Activated CD8-positive, alpha-beta T cell treated with anti-CD3 and anti-CD28 coated beads for 36 hours (primary cell): ENCODE measurements around the gene PPP4C. TPM values are rescaled to one million over a fixed set of nuclear protein-coding genes. Genes with fewer than 3 reads are reported as not detected.
"Not testable (repeated sequence)": the region's sequence is repeated elsewhere in the genome, so short reads cannot be mapped to it uniquely, and the experiment has no call there.

Experiments
- ATAC-seq: fragments of 200-7000 bp; cut with Tn5 transposase; one replicate; pipeline ENCODE4 v1.10.0; 2021; ENCODE audit warnings: mild to moderate bottlenecking, moderate library complexity
- CTCF ChIA-PET: fragments of 350-600 bp; sonication (Branson Sonifier 250); formaldehyde crosslinking; loops from one replicate; lab custom pipeline; 2021; ENCODE audit warnings: antibody characterized with exemption; lab: Charles Lee
- POLR2A ChIA-PET: fragments of 350-600 bp; sonication (Branson Sonifier 250); formaldehyde crosslinking; loops from one replicate; lab custom pipeline; 2021; ENCODE audit warnings: antibody characterized with exemption; lab: Charles Lee
- DNase-seq: peaks from one replicate; pipeline ENCODE4 v3.0.0-alpha.2; 2020
- H3K27ac Mint-ChIP-seq: one replicate; pipeline ENCODE4 v1.8.0; 2021; ENCODE audit warnings: mild to moderate bottlenecking, mixed read lengths
- H3K27me3 Mint-ChIP-seq: one replicate; pipeline ENCODE4 v1.8.0; 2021; ENCODE audit warnings: mixed read lengths
- H3K36me3 Mint-ChIP-seq: one replicate; pipeline ENCODE4 v1.8.0; 2021; ENCODE audit warnings: low read depth, mixed read lengths
- H3K4me1 Mint-ChIP-seq: one replicate; pipeline ENCODE4 v1.8.0; 2021; ENCODE audit warnings: low read depth, mixed read lengths
- H3K4me3 Mint-ChIP-seq: one replicate; pipeline ENCODE4 v1.8.0; 2021; ENCODE audit warnings: mild to moderate bottlenecking, moderate library complexity, mixed read lengths
- H3K9me3 Mint-ChIP-seq: one replicate; pipeline ENCODE4 v1.8.0; 2021; ENCODE audit warnings: mixed read lengths
- intact Hi-C: fragments of 100-400 bp; cut with micrococcal nuclease; formaldehyde crosslinking; loops from one replicate; pipeline ENCODE4 v1.10.0; 2022
- total RNA-seq, 2 experiments: library from RNA; stranded (reverse); gene quantifications; one replicate each; pipeline ENCODE4 v1.2.3, GENCODE V29; 2021
- TF ChIP-seq, protein P1 (sequence below): fragments of 200-600 bp; IDR thresholded peaks from one replicate; pipeline ENCODE4 v1.8.0; 2022; ENCODE audit warnings: antibody characterized with exemption, mild to moderate bottlenecking

The PPP4C gene
- total RNA-seq, 2 experiments from 2014 or later = 116 to 121 TPM

DNA sequence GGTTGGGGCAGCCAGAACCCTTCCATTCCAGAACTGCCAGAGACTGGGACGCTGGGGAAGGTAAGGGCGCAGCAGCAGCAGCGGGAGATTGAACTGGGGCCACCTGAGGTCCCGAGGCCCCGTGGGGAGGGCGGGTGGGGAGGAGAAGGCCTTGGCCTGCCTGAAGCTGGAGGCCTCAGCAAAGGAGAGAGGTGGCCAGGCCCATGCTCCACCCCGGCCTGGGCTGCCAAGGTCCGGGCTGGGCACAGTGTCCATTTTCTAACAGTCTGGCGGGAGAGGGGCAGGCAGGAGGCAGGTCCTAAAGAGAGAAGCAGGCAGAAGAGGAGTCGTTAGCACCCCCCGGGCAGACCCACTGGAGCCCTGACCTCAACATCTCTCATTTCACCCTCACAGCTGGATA is 38.6 kb downstream of the PPP4C start:
- ChIA-PET POLR2A (no interaction called here), CTCF (interaction anchor here (2.8 to 5.7 kb wide), 2 partner anchors 11 to 22 kb away, joined by 21 to 36 read pairs; partner anchors contain the start of gene TBX6)
- ATAC-seq (no peak), DNase-seq (no peak)
- H3K4me3 Mint-ChIP-seq = no peak overlapping the region
- peaks cover 7% of the 10 kb centered on the region for H3K4me1 Mint-ChIP-seq
- H3K27me3 Mint-ChIP-seq = no peaks in the 10 kb centered on the region
- intact Hi-C loops = no loop called here
- peaks cover 12% of the 10 kb centered on the region for H3K36me3 Mint-ChIP-seq
- H3K27ac Mint-ChIP-seq = no peak overlapping the region
- TF ChIP-seq, protein P1, sequence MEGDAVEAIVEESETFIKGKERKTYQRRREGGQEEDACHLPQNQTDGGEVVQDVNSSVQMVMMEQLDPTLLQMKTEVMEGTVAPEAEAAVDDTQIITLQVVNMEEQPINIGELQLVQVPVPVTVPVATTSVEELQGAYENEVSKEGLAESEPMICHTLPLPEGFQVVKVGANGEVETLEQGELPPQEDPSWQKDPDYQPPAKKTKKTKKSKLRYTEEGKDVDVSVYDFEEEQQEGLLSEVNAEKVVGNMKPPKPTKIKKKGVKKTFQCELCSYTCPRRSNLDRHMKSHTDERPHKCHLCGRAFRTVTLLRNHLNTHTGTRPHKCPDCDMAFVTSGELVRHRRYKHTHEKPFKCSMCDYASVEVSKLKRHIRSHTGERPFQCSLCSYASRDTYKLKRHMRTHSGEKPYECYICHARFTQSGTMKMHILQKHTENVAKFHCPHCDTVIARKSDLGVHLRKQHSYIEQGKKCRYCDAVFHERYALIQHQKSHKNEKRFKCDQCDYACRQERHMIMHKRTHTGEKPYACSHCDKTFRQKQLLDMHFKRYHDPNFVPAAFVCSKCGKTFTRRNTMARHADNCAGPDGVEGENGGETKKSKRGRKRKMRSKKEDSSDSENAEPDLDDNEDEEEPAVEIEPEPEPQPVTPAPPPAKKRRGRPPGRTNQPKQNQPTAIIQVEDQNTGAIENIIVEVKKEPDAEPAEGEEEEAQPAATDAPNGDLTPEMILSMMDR = no peak
- no peaks in the 10 kb centered on the region for H3K9me3 Mint-ChIP-seq

DNA sequence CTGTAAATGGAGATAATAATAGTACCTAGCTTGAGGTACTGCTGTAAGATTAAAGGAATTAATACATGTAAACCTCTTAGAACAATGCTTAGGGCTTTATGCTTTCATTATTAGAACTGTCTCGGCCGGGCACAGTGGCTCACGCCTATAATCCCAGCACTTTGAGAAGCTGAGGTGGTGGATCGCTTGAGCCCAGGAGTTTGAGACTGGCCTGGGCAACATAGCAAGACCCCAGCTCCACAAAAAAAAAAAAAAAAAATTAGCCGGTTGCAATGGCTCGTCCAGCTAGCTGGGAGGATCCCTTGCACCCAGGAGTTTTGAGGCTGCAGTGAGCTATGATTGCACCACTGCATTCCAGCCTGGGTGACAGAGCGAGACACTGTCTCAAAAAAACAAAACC is 39.0 kb downstream of the PPP4C start:
- intact Hi-C loops, H3K27ac Mint-ChIP-seq, H3K27me3 Mint-ChIP-seq, POLR2A ChIA-PET, ATAC-seq, DNase-seq, H3K4me1 Mint-ChIP-seq, H3K9me3 Mint-ChIP-seq, H3K4me3 Mint-ChIP-seq: not testable (repeated sequence)
- CTCF ChIA-PET = interaction anchor here (5.7 kb wide), 1 partner anchor 23 kb away, joined by 36 read pairs; the partner anchor contains the start of gene TBX6
- H3K36me3 Mint-ChIP-seq = peaks cover 13% of the 10 kb centered on the region

DNA sequence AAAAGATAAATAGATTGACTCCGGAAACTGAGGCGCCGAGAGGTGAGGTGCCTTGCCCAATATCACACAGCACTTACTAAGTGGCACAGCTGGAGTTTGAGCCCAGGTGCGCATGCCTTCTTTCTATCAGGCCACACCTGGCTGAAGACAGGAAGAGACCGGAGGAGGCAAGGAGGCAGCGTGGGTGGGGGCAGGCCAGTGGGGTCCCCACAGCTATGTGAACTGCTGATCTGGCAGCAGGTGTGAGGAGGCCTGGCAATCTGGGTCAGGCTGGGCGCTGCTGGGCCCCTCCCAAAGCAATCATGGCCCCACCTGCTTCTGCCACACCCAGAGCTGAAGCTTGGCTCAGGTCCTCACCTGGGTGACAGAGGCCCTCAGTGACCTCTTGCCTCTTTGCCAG is 39.4 kb downstream of the PPP4C start:
- ChIA-PET CTCF (no interaction called here), POLR2A (interaction anchor here (0.9 kb wide), 1 partner anchor 71 kb away, joined by 4 read pairs; no protein-coding TSS in a partner anchor)
- intact Hi-C loops = no loop called here
- H3K27me3 Mint-ChIP-seq = no peaks in the 10 kb centered on the region
- no peaks in the 10 kb centered on the region for H3K9me3 Mint-ChIP-seq
- H3K4me1 Mint-ChIP-seq = peaks cover 12% of the 10 kb centered on the region
- H3K36me3 Mint-ChIP-seq = peaks cover 13% of the 10 kb centered on the region
- no peak overlapping the region for H3K27ac Mint-ChIP-seq
- ATAC-seq = peak; percentile 50
- peak; percentile 45 for DNase-seq
- TF ChIP-seq, protein P1 = no peak
- no peak overlapping the region for H3K4me3 Mint-ChIP-seq

DNA sequence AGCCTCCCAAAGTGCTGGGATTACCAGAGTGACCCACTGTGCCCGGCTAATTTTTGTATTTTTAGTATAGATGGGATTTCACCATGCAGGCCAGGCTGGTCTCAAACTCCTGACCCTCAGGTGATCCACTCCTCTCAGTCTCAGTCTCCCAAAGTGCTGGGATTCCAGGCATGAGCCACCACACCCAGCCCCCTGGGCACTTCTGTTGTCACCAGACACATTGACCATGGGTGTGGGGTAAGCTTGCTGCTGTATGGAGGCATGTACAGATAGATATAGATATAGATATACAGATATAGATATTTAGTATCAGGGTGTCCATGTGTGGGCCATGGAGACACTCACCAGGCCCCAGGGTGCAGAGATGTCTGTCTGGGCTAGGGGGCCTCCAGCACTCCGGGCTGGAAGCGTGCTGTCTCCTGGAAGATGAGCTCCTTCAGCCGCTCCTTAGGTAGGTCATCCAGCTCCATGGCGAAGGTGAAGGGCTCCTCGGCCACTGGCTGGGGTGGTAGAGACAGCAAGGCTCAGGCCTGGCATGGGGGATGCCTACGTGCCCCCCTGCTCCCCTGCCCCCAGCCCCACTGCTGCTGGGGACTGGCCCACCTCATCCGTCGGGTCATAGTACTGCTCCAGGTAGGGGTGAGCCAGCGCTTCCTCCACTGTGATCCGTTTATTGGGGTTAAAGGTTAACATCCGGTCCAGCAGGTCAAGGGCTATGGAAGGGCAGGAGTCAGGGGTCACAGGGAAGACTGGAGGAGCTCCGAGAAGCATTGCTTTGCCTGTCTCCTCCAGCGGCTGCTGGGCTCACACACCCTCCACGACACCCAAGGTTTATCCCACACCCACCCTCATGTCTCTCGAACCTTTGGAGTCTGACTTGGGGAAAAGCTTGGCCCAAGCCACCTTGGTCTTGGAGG is 40.8 kb downstream of the PPP4C start:
- H3K27me3 Mint-ChIP-seq = no peaks in the 10 kb centered on the region
- ChIA-PET POLR2A (interaction anchor here (0.7 to 1.0 kb wide), 2 partner anchors 69 to 539 kb away, joined by 3 read pairs; no protein-coding TSS in a partner anchor), CTCF (no interaction called here)
- intact Hi-C loops = no loop called here
- H3K9me3 Mint-ChIP-seq = no peaks in the 10 kb centered on the region
- H3K4me1 Mint-ChIP-seq = peaks cover 23% of the 10 kb centered on the region
- no peak for ATAC-seq
- H3K4me3 Mint-ChIP-seq = no peak overlapping the region
- no peak for DNase-seq
- peaks cover 9% of the 10 kb centered on the region for H3K36me3 Mint-ChIP-seq
- no peak overlapping the region for H3K27ac Mint-ChIP-seq
- TF ChIP-seq, protein P1 = no peak

DNA sequence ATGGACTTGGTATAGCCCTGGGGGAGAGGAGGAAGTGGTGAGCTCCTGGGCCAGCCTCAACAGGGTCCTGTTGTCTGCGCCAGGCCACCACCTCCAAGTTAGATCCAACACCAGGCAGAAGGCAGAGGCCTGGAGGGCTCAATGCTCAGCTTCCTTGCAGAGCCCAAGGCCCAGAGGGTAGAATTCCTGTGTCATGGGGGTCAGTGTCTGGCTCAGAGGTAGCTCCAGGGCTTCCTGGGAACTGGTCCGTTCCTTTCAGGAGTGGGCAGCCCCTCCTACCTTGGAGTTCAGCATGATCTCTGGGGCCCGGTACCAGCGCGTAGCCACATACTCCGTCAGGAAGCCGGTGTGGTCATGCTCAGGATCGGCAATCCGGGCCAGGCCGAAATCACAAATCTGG is 42.0 kb downstream of the PPP4C start:
- no peaks in the 10 kb centered on the region for H3K27me3 Mint-ChIP-seq
- TF ChIP-seq, protein P1 = no peak
- DNase-seq (no peak), ATAC-seq (no peak)
- ChIA-PET CTCF (interaction anchor here (1.0 kb wide), 1 partner anchor 63 kb away, joined by 3 read pairs; no protein-coding TSS in a partner anchor), POLR2A (interaction anchor here (2.1 to 2.3 kb wide), 2 partner anchors 14 to 25 kb away, joined by 6 to 7 read pairs; no protein-coding TSS in a partner anchor)
- H3K4me3 Mint-ChIP-seq = no peak overlapping the region
- H3K9me3 Mint-ChIP-seq = no peaks in the 10 kb centered on the region
- intact Hi-C loops = no loop called here
- peaks cover 9% of the 10 kb centered on the region for H3K36me3 Mint-ChIP-seq
- H3K4me1 Mint-ChIP-seq = peaks cover 27% of the 10 kb centered on the region
- no peak overlapping the region for H3K27ac Mint-ChIP-seq
